ENCODE measurements around the gene ARL11.
"Not testable (repeated sequence)": the region's sequence is repeated elsewhere in the genome, so short reads cannot be mapped to it uniquely, and the experiment has no call there.

DNA sequence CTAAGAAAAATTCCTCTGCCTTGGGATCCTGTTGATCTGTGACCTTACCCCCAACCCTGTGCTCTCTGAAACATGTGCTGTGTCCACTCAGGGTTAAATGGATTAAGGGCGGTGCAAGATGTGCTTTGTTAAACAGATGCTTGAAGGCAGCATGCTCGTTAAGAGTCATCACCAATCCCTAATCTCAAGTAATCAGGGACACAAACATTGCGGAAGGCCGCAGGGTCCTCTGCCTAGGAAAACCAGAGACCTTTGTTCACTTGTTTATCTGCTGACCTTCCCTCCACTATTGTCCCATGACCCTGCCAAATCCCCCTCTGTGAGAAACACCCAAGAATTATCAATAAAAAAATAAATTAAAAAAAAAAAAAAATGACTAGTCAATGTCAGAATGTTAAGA, 34.4 kb upstream of the ARL11 start:
- not testable (repeated sequence) for TF ChIP-seq POLR2A (IDR thresholded peaks at IDR 0.05)
- TF ChIP-seq, protein P1, sequence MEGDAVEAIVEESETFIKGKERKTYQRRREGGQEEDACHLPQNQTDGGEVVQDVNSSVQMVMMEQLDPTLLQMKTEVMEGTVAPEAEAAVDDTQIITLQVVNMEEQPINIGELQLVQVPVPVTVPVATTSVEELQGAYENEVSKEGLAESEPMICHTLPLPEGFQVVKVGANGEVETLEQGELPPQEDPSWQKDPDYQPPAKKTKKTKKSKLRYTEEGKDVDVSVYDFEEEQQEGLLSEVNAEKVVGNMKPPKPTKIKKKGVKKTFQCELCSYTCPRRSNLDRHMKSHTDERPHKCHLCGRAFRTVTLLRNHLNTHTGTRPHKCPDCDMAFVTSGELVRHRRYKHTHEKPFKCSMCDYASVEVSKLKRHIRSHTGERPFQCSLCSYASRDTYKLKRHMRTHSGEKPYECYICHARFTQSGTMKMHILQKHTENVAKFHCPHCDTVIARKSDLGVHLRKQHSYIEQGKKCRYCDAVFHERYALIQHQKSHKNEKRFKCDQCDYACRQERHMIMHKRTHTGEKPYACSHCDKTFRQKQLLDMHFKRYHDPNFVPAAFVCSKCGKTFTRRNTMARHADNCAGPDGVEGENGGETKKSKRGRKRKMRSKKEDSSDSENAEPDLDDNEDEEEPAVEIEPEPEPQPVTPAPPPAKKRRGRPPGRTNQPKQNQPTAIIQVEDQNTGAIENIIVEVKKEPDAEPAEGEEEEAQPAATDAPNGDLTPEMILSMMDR (IDR thresholded peaks at IDR 0.05), result not testable (repeated sequence)
